AG04450 (cell line): Measurements from ENCODE around the gene MACC1. TPM values are rescaled to one million over a fixed set of nuclear protein-coding genes. Genes with fewer than 3 reads are reported as not detected.

Source experiments
- CTCF ChIA-PET: fragments of 300-600, 350-600 bp; formaldehyde crosslinking; extraction: SDS; loops from one replicate; lab custom pipeline; 2022; ENCODE audit warnings: antibody characterized with exemption, inconsistent platforms; lab: Charles Lee
- POLR2A ChIA-PET: fragments of 350-600 bp; formaldehyde crosslinking; extraction: SDS; loops from one replicate; lab custom pipeline; 2021; ENCODE audit warnings: antibody characterized with exemption, inconsistent platforms; lab: Yijun Ruan, JAX
- DNase-seq: peaks from one replicate; pipeline ENCODE4 v3.0.0-alpha.2; 2011; ENCODE audit warnings: low read depth, low spot score
- H3K27ac ChIP-seq: one replicate; pipeline ENCODE4 v1.5.1; 2012; ENCODE audit warnings: low read depth, low read length, control low read depth
- H3K27me3 ChIP-seq: one replicate; pipeline ENCODE4 v1.6.0; 2012; ENCODE audit warnings: low read length; ENCODE audit not compliant: control insufficient read depth, insufficient read depth
- H3K4me3 ChIP-seq: 2 replicates; pipeline ENCODE4 v1.5.1; 2011; ENCODE audit warnings: mild to moderate bottlenecking, low read depth, low read length, control low read depth
- H3K9me3 ChIP-seq: 2 replicates; pipeline ENCODE4 v1.5.1; 2012; ENCODE audit warnings: low read length; ENCODE audit not compliant: control insufficient read depth, insufficient read depth
- CTCF ChIP-seq: IDR thresholded peaks from 2 replicates; pipeline ENCODE4 v1.5.1; 2011; ENCODE audit warnings: low read depth, low read length, control low read depth, inconsistent platforms
- polyA plus RNA-seq: library from polyadenylated mRNA; depleted of rRNA; stranded (reverse); fragments of >200 nt; gene quantifications from 2 replicates; pipeline ENCODE4 v1.2.3, GENCODE V29; 2011

The MACC1 gene
- polyA plus RNA-seq, 1 experiment: 0.07 TPM

GRCh38 chr7:20151708-20152456, 65.3 kb downstream of the MACC1 start:
- Histone ChIP-seq H3K27me3 (no peaks in the 10 kb centered on the region), H3K4me3 (no peak overlapping the region), H3K27ac (no peak overlapping the region), H3K9me3 (no peaks in the 10 kb centered on the region)
- no peak for TF ChIP-seq CTCF
- DNase-seq: no peak
- POLR2A ChIA-PET: no interaction called here
- CTCF ChIA-PET: interaction anchor here (1.7 kb wide), 1 partner anchor 21 kb away, joined by 6 read pairs; no protein-coding TSS in a partner anchor

GRCh38 chr7:20146451-20146850, 70.7 kb downstream of the MACC1 start:
- ChIA-PET POLR2A (no interaction called here), CTCF (no interaction called here)
- Histone ChIP-seq H3K4me3 (no peak overlapping the region), H3K9me3 (no peaks in the 10 kb centered on the region), H3K27ac (no peak overlapping the region), H3K27me3 (no peaks in the 10 kb centered on the region)
- TF ChIP-seq CTCF: no peak
- no peak for DNase-seq

- Histone ChIP-seq H3K27me3 (no peaks in the 10 kb centered on the region), H3K9me3 (no peaks in the 10 kb centered on the region), H3K4me3 (no peak overlapping the region), H3K27ac (no peak overlapping the region)
- DNase-seq: no peak
- ChIA-PET CTCF (interaction anchor here (0.7 kb wide), 1 partner anchor 480 kb away, joined by 3 read pairs; no protein-coding TSS in a partner anchor), POLR2A (no interaction called here)
- TF ChIP-seq CTCF: no peak
Measured at GRCh38 chr7:20144801-20145200, 72.4 kb downstream of the MACC1 start.

GRCh38 chr7:20141666-20142065, 75.5 kb downstream of the MACC1 start:
- H3K9me3 ChIP-seq: no peaks in the 10 kb centered on the region
- POLR2A ChIA-PET: no interaction called here
- H3K4me3 ChIP-seq: no peak overlapping the region
- TF ChIP-seq CTCF: no peak
- H3K27ac ChIP-seq: no peak overlapping the region
- CTCF ChIA-PET: no interaction called here
- no peaks in the 10 kb centered on the region for H3K27me3 ChIP-seq
- DNase-seq: no peak

- H3K9me3 ChIP-seq: no peaks in the 10 kb centered on the region
- POLR2A ChIA-PET: no interaction called here
- H3K27ac ChIP-seq: no peak overlapping the region
- H3K4me3 ChIP-seq: no peak overlapping the region
- no peak for DNase-seq
- H3K27me3 ChIP-seq: no peaks in the 10 kb centered on the region
- no peak for TF ChIP-seq CTCF
- CTCF ChIA-PET: no interaction called here
Measured at GRCh38 chr7:20141002-20141345, 76.2 kb downstream of the MACC1 start.
